ENCODE results near the gene CD8B.
"Not testable (repeated sequence)": the region's sequence is repeated elsewhere in the genome, so short reads cannot be mapped to it uniquely, and the experiment has no call there.

DNA sequence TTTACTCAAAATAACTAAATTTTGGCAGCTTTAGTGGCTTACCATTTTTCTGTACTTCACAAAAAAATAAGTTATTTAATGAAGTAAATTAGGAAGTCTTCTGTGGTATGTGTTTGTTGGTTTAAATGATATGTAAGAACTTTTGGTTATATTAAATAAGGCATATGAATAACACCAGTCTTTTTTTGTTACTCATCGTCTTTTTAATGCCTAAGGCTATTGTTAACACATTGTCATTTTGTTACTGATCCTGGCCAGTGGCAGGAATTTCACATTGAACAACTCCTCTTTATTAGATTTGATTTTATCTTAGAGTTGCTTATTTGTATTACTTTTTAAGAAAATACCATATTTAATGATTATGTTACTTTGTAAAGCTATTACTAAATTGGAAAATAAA is 17.3 kb upstream of the CD8B start:
- TF ChIP-seq, protein P1, sequence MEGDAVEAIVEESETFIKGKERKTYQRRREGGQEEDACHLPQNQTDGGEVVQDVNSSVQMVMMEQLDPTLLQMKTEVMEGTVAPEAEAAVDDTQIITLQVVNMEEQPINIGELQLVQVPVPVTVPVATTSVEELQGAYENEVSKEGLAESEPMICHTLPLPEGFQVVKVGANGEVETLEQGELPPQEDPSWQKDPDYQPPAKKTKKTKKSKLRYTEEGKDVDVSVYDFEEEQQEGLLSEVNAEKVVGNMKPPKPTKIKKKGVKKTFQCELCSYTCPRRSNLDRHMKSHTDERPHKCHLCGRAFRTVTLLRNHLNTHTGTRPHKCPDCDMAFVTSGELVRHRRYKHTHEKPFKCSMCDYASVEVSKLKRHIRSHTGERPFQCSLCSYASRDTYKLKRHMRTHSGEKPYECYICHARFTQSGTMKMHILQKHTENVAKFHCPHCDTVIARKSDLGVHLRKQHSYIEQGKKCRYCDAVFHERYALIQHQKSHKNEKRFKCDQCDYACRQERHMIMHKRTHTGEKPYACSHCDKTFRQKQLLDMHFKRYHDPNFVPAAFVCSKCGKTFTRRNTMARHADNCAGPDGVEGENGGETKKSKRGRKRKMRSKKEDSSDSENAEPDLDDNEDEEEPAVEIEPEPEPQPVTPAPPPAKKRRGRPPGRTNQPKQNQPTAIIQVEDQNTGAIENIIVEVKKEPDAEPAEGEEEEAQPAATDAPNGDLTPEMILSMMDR (IDR thresholded peaks at IDR 0.05) = not testable (repeated sequence)
- not testable (repeated sequence) for TF ChIP-seq POLR2A, EP300, POLR2AphosphoS5 (IDR thresholded peaks at IDR 0.05)

All from sigmoid colon (tissue), 4 donors.